SH-SY5Y (cell line): ENCODE measurements around the gene AFF3.

Source experiments
- GATA2 ChIP-seq: IDR thresholded peaks from 2 replicates; pipeline ENCODE4 v1.6.1; 2011; ENCODE audit warnings: mild to moderate bottlenecking, low read depth, low read length
- GATA3 ChIP-seq: IDR thresholded peaks from 2 replicates; pipeline ENCODE4 v1.6.1; 2011; ENCODE audit warnings: low read depth, mild to moderate bottlenecking, low read length, moderate library complexity

- TF ChIP-seq GATA2 (no peak), GATA3 (no peak)
These were observed 569.8 kb downstream of the AFF3 start for GRCh38 chr2:99572373-99573164.
